T follicular helper cell (primary cell): Measurements from ENCODE around the gene ESYT3.
"Not testable (repeated sequence)": the region's sequence is repeated elsewhere in the genome, so short reads cannot be mapped to it uniquely, and the experiment has no call there.

Source experiments
- DNase-seq: peaks from one replicate; pipeline ENCODE4 v3.0.0-alpha.2; 2020; ENCODE audit warnings: low read depth

ESYT3 gene

DNA sequence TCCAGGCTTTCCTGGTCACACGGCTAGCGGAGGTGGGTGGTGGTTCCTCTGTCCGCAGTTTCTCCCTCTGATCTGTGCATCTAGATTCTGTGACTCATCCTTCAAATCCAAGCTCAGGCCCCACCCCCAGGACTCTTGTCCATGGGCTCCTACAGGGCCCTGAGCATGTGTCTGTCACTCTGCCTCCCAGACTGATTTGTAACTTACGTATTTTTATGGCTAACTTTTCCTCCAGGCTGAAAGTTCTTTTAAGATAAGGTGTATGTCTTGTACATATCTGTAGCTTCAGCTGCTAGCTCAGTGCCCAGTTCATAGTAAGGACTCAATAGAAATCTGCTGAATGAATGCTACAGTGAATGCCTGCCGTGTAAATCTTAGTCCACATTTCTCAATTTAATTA lies 8.0 kb downstream of the ESYT3 start:
- no peak for DNase-seq

- DNase-seq = no peak
Measured at GRCh38 chr3:138443091-138443490, 8.7 kb downstream of the ESYT3 start.

GRCh38 chr3:138443521-138444503 lies 9.4 kb downstream of the ESYT3 start:
- no peak for DNase-seq

GRCh38 chr3:138445236-138445635 lies 10.8 kb downstream of the ESYT3 start:
- DNase-seq = no peak

DNA sequence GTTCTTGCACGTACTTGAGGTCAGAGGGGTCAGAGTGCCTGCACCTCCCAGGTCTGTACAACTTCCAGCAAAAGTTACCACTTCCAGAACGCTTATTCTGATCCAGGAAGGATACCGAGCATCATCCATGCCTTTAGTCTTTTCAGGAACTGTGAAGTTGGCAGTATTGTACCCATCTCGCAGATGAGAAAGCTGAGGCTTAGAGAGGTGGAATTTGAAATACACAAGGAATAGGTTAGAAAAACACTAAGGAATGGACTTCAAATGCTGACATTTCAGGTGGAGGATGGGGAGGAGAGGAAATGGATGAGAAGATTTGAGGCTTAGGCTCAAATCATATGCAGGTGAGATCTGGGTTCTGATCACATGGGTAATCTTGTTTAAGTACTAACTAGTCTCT lies 11.2 kb downstream of the ESYT3 start:
- DNase-seq = no peak

GRCh38 chr3:138448631-138449030 lies 14.2 kb downstream of the ESYT3 start:
- DNase-seq = no peak

- no peak for DNase-seq
Measured at GRCh38 chr3:138449490-138449889, 15.1 kb downstream of the ESYT3 start.

DNA sequence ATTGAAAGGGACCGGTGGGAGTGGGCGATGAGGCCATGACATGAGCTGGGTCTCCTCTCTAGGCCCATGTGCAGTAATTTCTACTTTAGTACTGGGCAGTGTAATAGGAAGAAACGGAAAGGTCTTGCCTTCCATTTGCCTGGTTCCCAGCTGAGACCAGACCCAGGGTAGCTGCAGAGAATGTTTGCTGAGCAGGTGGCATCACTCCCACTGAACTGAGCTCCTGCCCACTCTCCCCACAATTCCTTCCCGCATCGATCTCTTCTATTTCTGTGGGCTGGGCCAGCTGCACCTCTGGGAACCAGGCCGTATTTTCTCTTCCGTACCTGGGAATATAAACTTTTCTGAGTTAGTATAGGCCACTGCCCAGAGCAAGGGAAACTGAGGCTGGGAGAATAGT lies 15.8 kb downstream of the ESYT3 start:
- DNase-seq = no peak

DNA sequence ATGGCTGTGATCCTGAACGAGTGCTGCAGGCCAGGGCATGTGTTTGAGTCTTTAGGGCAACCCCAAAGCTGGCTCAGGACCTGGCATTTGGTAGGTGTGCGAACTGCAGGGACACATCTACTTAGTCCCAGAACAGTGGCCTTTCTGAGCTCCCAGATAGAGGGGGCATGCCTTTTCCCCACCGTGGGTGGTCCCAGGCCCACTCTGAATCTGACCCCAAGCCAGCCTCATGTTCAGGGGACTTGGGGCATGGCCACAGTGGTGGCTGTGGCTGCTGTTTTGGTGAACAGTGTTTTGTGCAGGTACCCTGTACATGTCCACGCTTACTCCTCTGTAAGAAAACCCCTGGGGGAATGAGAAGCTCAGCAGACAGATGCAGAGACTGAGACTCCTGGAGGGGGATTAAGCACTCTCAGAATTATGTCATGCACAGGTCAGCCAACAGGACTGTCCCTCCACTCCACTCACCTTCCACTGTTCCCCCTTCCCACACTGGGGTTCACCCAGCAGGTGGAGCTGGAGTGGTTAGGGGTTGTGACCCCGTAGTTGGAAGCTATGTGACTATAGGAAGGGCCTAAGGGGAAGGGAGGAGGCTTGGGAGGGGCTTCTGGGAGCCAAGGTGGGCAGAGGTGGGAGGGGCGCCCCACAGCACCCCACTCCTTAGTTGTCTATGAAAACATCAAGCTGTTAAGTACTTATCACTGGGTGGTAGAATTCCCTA lies 16.4 kb downstream of the ESYT3 start:
- DNase-seq = no peak

GRCh38 chr3:138451595-138452162 lies 17.3 kb downstream of the ESYT3 start:
- no peak for DNase-seq

GRCh38 chr3:138452436-138452835 lies 18.0 kb downstream of the ESYT3 start:
- DNase-seq = no peak

DNA sequence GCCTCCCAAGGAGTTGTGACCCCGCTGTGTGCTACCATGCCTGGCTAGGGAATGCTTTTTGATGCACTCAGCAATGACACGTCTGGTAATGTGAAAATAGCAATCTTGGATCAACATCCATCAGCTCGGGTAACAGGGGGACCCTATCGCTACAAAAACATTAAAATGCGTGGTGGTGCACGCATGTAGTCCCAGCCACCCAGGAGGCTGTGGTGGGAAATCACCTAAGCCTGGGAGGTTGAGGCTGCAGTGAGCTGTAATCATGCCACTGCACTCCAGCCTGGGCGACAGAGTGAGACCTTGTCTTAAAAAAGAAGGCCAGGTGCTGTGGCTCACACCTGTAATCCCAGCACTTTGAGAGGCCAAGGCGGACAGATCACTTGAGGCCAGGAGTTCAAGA lies 19.5 kb downstream of the ESYT3 start:
- not testable (repeated sequence) for DNase-seq

- DNase-seq = no peak
Measured at GRCh38 chr3:138455801-138456716, 21.6 kb downstream of the ESYT3 start.

- no peak for DNase-seq
Measured at GRCh38 chr3:138456961-138457862, 22.8 kb downstream of the ESYT3 start.

DNA sequence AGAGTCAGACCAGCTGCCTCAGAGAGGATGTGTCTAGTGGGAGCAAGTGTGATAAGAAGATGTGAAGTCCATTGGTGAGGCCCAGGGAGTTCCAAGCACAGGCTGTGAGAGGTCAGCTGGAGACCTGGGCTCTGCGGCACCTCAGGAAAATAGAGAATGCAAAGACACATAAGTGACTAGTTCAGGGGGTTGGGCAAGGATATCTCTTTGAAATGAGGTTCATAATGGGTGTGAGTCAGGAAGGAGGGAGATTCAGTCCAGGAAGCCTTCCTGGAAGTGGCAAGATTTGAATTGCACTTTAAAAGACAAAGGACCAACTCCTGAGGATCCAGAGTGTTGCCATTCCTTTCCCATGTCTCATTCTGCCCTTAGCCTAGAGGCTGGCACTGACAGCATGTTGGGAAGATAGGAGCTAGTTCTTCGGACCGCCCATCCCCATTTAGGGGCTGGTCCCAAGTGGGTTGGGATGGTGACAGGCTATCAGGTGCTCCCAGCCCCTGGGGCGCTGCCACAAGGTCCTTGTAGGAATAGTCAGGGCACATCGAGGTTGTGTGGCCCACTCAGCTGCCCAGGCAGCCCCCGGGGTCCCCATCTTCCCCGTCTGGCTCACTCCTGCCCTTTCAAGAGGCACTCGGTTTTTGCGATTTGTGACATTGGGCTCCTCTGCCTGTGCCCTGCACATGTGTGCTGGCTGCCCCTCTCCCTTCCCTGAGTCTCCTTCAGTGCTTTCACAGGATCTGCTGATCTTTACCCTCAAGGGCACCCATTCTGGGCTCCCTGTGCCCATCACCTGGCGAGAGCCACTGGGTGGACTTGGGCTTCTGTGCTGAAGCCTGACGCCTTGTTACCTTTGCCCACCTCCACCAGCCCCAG lies 23.7 kb downstream of the ESYT3 start:
- no peak for DNase-seq

- DNase-seq = no peak
Measured at GRCh38 chr3:138458774-138459499, 24.5 kb downstream of the ESYT3 start.

DNA sequence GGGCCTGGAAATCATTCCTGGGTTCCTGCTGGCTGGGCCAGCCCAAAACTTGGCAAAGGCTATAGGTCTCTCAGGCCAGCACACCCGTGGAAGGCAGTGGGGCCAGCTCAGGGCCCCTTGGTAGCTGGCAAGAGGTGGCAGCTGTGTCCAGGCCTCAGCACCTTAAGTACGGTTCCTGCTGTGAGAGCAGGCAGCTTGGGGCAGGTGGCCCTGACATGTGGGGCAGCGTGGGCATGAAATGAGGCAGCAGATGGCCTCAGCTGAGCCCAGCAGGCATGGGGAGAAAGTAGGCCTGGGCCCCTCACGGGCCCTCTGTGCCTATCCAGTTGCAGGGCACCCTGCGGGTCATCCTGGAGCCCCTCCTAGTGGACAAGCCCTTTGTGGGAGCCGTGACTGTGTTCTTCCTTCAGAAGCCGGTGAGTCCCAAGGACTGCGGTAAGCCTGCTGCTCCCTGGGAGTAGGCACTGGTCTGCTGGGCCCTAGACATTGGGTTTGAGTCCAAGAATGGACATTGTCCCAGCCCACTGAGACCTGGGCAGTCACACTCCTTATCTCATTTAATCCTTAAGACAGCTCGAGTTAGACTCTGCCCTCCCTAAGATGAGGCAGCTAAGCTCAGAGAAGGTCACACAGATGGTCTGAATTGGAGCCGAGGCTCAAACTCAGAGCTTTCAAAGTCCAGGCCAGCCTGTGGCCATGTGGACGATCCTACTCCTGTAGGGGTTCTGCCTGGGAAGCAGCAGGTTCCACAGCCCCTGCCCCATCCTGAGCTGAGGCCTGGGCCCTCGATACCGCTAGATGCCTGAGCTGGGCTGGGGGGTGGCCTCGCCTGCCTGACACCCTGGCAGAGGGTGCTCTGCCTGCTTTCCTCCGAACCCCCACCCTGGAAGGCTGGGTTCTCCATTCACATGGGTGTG lies 25.5 kb downstream of the ESYT3 start:
- DNase-seq = no peak
